PC-3 (cell line): ENCODE data around the gene TMEM51. TPM values are rescaled to one million over a fixed set of nuclear protein-coding genes. Genes with fewer than 3 reads are reported as not detected.
A peak's percentile ranks its signal among the peaks of the same experiment; 100 is the strongest.

ENCODE experiments used
- ATAC-seq: fragments of 200-7000 bp; cut with Tn5 transposase; 2 replicates; pipeline ENCODE4 v1.9.1; 2020; ENCODE audit warnings: mild to moderate bottlenecking, moderate library complexity
- BruUV-seq: library from RNA; stranded (reverse); fragments of 400-500 nt; replicated peaks from 2 replicates; lab custom pipeline; 2021; lab: Mats Ljungman, UMichigan
- CTCF ChIA-PET: fragments of 300-600 bp; sonication (Branson Sonifier 250); formaldehyde crosslinking; loops from one replicate; lab custom pipeline; 2022; ENCODE audit warnings: antibody characterized with exemption; lab: Charles Lee
- POLR2A ChIA-PET: fragments of 300-600 bp; sonication (Branson Sonifier 250); formaldehyde crosslinking; loops from one replicate; lab custom pipeline; 2022; ENCODE audit warnings: antibody characterized with exemption; ENCODE audit not compliant: unreplicated experiment; lab: Charles Lee
- DNase-seq: peaks from one replicate; pipeline ENCODE4 v3.0.0-alpha.2; 2015
- H2AFZ ChIP-seq: fragments of 300-600 bp; sonication (generic); 2 replicates; pipeline ENCODE4 v1.6.0; 2016; ENCODE audit warnings: antibody characterized with exemption, low read length
- H3F3A ChIP-seq: fragments of 300-600 bp; sonication (generic); one replicate; pipeline ENCODE4 v1.6.0; 2017; ENCODE audit warnings: antibody characterized with exemption, low read length, control low read depth, mild to moderate bottlenecking; ENCODE audit not compliant: unreplicated experiment
- H3K27ac ChIP-seq: fragments of 300-600 bp; sonication (generic); 2 replicates; pipeline ENCODE4 v1.5.1; 2016; ENCODE audit warnings: mild to moderate bottlenecking, low read length
- H3K27me3 ChIP-seq: fragments of 300-600 bp; sonication (generic); 2 replicates; pipeline ENCODE4 v1.6.1; 2016; ENCODE audit warnings: low read length, mixed read lengths
- H3K36me3 ChIP-seq: fragments of 300-600 bp; sonication (generic); 2 replicates; pipeline ENCODE4 v1.6.1; 2016; ENCODE audit warnings: low read depth, mixed run types, low read length, mixed read lengths
- H3K4me1 ChIP-seq: fragments of 300-600 bp; sonication (generic); 2 replicates; pipeline ENCODE4 v1.5.1; 2016; ENCODE audit warnings: low read length; ENCODE audit not compliant: insufficient read depth
- H3K4me2 ChIP-seq: fragments of 300-600 bp; sonication (generic); 2 replicates; pipeline ENCODE4 v1.6.0; 2016; ENCODE audit warnings: low read length
- H3K4me3 ChIP-seq: fragments of 300-600 bp; sonication (generic); 2 replicates; pipeline ENCODE4 v1.5.1; 2016; ENCODE audit warnings: mild to moderate bottlenecking, low read length, mixed read lengths
- H3K79me2 ChIP-seq: fragments of 300-600 bp; sonication (generic); 2 replicates; pipeline ENCODE4 v1.6.1; 2017; ENCODE audit warnings: low read length, mixed read lengths
- H3K9ac ChIP-seq: fragments of 300-600 bp; sonication (generic); 2 replicates; pipeline ENCODE4 v1.6.0; 2016; ENCODE audit warnings: mild to moderate bottlenecking, low read length
- H3K9me2 ChIP-seq: fragments of 300-600 bp; sonication (generic); replicated peaks from 2 replicates; pipeline ENCODE4 v1.6.1; 2016; ENCODE audit warnings: mixed run types, low read length, mixed read lengths
- H3K9me3 ChIP-seq: fragments of 300-600 bp; sonication (generic); 2 replicates; pipeline ENCODE4 v1.6.1; 2016; ENCODE audit warnings: low read length, mixed read lengths
- H4K20me1 ChIP-seq: fragments of 300-600 bp; sonication (generic); 2 replicates; pipeline ENCODE4 v1.6.1; 2016; ENCODE audit warnings: low read length, mixed read lengths
- CTCF ChIP-seq: fragments of 300-600 bp; sonication (generic); conservative IDR thresholded peaks from 2 replicates; pipeline ENCODE4 v1.5.1; 2017; ENCODE audit warnings: antibody characterized with exemption, low read depth, mild to moderate bottlenecking, low read length
- EZH2 ChIP-seq: fragments of 300-600 bp; sonication (generic); IDR thresholded peaks from one replicate; pipeline ENCODE4 v1.6.1; 2017; ENCODE audit warnings: antibody characterized with exemption, mild to moderate bottlenecking, low read length; ENCODE audit not compliant: unreplicated experiment
- EZH2phosphoT487 ChIP-seq: fragments of 300-600 bp; sonication (generic); IDR thresholded peaks from 2 replicates; pipeline ENCODE4 v1.6.1; 2018; ENCODE audit warnings: mild to moderate bottlenecking, antibody characterized with exemption, low read length, borderline replicate concordance
- intact Hi-C: fragments of 100-400 bp; cut with micrococcal nuclease; formaldehyde crosslinking; loops from 2 replicates; pipeline ENCODE4 v1.9.0; 2023
- total RNA-seq: library from RNA; depleted of rRNA; stranded (reverse); fragments of >200 nt; gene quantifications from 2 replicates; pipeline ENCODE4 v1.2.3, GENCODE V29; 2014

The TMEM51 gene
- total RNA-seq, 1 experiment from 2014 or later, result 20.8 TPM

- peak; percentile 68 for DNase-seq
- intact Hi-C loops, result no loop called here
These were observed 14.9 kb downstream of the TMEM51 start for GRCh38 chr1:15168479-15168878.

DNA sequence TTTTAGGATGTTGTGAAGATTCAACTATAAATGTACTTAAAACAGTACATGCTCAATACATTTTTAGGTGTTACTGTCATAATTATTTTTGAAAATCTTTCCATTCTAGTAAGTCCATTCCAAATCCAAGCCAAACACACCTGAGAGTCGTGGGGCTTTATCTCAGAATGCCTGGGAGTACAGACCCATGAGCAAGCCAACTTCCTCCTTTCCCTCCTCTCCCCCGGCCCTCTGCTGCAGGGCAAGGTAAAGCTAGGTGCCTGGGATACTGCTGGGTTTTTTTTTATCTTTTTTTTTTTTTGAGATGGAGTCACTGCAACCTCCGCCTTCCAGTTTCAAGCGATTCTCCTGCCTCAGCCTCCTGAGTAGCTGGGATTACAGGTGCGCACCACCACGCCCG is 16.5 kb downstream of the TMEM51 start:
- no peaks in the 10 kb centered on the region for H3K9me2 ChIP-seq
- intact Hi-C loops, result no loop called here
- no peaks in the 10 kb centered on the region for H3K36me3 ChIP-seq
- H3K79me2 ChIP-seq, result peaks cover 81% of the 10 kb centered on the region
- TF ChIP-seq EZH2phosphoT487, result no peak
- TF ChIP-seq CTCF, result no peak
- no peak for TF ChIP-seq EZH2
- H3K9ac ChIP-seq, result no peak overlapping the region
- DNase-seq (no peak), ATAC-seq (no peak)
- H4K20me1 ChIP-seq, result no peaks in the 10 kb centered on the region
- no peak overlapping the region for H3K4me2 ChIP-seq
- H3K4me1 ChIP-seq, result peaks cover 17% of the 10 kb centered on the region
- ChIA-PET POLR2A (no interaction called here), CTCF (interaction anchor here (0.6 kb wide), 1 partner anchor 30 kb away, joined by 5 read pairs; no protein-coding TSS in a partner anchor)
- H3K9me3 ChIP-seq, result no peaks in the 10 kb centered on the region
- no peak overlapping the region for H3K27ac ChIP-seq
- no peaks in the 10 kb centered on the region for H3K27me3 ChIP-seq
- H2AFZ ChIP-seq, result no peak overlapping the region
- no TSS peak for BruUV-seq
- H3K4me3 ChIP-seq, result no peak overlapping the region
- no peaks in the 10 kb centered on the region for H3F3A ChIP-seq

More at GRCh38 chr1:15168479-15168878, 14.9 kb downstream of the TMEM51 start:
- Histone ChIP-seq H3K9me2 (no peaks in the 10 kb centered on the region), H3F3A (no peaks in the 10 kb centered on the region), H3K36me3 (no peaks in the 10 kb centered on the region), H3K79me2 (peaks cover 77% of the 10 kb centered on the region), H3K9me3 (no peaks in the 10 kb centered on the region), H3K4me3 (no peak overlapping the region), H2AFZ (no peak overlapping the region), H3K9ac (peak overlapping the region; percentile 9; the same call in 1 of the 2 replicates), H3K4me1 (peaks cover 17% of the 10 kb centered on the region), H3K27me3 (no peaks in the 10 kb centered on the region), H3K4me2 (peak overlapping the region; percentile 38), H3K27ac (peak overlapping the region; percentile 65), H4K20me1 (no peaks in the 10 kb centered on the region)
- CTCF ChIA-PET, result interaction anchor here (0.6 to 1.2 kb wide), 4 partner anchors 11 to 32 kb away, joined by 3 to 8 read pairs (median 3); partner anchors contain the start of gene TMEM51
- peak; percentile 96 for ATAC-seq
- POLR2A ChIA-PET, result interaction anchor here (0.5 to 0.7 kb wide), 3 partner anchors 9 to 32 kb away, joined by 3 to 7 read pairs (median 4); no protein-coding TSS in a partner anchor
- BruUV-seq, result no TSS peak
- 0 out of 2 replicates have a peak, but pooled peaks have one; percentile 16 for TF ChIP-seq CTCF
- TF ChIP-seq EZH2, result no peak
- TF ChIP-seq EZH2phosphoT487, result no peak

DNA sequence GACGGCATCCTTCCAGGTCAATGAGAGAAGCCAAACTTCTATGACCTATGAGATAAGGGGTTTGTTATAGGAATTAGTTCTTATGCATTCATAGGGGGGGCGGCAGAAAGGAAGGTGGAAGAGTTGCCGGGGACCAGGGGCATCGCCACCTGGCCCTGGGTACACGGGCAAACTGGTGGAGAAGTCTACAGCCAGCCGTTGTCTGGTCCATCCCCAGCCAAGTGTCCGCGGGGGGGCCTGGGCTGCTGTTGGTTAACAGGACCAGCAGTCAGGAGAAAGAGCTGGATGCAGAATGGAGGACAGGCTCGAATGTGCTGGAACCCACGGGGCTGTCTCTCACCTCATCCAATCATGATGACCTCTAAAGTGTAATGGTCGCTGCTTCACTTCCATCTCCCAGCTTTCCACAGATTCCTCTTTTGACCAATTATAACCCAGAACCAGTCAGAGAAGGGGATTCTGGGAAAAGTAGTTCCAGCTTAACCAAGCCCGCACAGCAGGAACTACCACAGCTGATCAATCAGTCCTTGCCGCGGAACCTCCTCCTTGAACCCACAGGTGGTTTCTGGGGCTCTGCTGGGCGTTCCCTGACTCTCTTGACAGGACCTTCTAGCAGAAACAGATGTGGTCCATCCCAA is 17.8 kb downstream of the TMEM51 start:
- H3K36me3 ChIP-seq, result no peaks in the 10 kb centered on the region
- H3K9me3 ChIP-seq, result no peaks in the 10 kb centered on the region
- BruUV-seq, result no TSS peak
- ChIA-PET CTCF (no interaction called here), POLR2A (no interaction called here)
- peaks cover 72% of the 10 kb centered on the region for H3K79me2 ChIP-seq
- ATAC-seq (no peak), DNase-seq (no peak)
- intact Hi-C loops, result no loop called here
- no peak overlapping the region for H2AFZ ChIP-seq
- H3F3A ChIP-seq, result no peaks in the 10 kb centered on the region
- H3K4me1 ChIP-seq, result peaks cover 17% of the 10 kb centered on the region
- H3K4me3 ChIP-seq, result no peak overlapping the region
- TF ChIP-seq CTCF (no peak), EZH2phosphoT487 (no peak), EZH2 (no peak)
- no peak overlapping the region for H3K9ac ChIP-seq
- H3K27me3 ChIP-seq, result no peaks in the 10 kb centered on the region
- H3K4me2 ChIP-seq, result no peak overlapping the region
- H3K27ac ChIP-seq, result no peak overlapping the region
- H3K9me2 ChIP-seq, result no peaks in the 10 kb centered on the region
- no peaks in the 10 kb centered on the region for H4K20me1 ChIP-seq
